GM12864 (cell line): ENCODE data around the gene CCT2.

Experiments used
- DNase-seq: peaks from one replicate; pipeline ENCODE4 v3.0.0-alpha.2; 2011; ENCODE audit warnings: low read depth
- H3K4me3 ChIP-seq: 2 replicates; pipeline ENCODE4 v1.5.1; 2011; ENCODE audit warnings: mild to moderate bottlenecking, low read depth, low read length, control low read depth
- CTCF ChIP-seq: IDR thresholded peaks from 2 replicates; pipeline ENCODE4 v1.5.1; 2011; ENCODE audit warnings: low read depth, mild to moderate bottlenecking, moderate library complexity, low read length, control low read depth, inconsistent platforms; ENCODE audit errors: missing control alignments

CCT2 gene

GRCh38 chr12:69630191-69630590, 44.9 kb downstream of the CCT2 start:
- peak; percentile 35 for TF ChIP-seq CTCF
- DNase-seq: no peak

DNA sequence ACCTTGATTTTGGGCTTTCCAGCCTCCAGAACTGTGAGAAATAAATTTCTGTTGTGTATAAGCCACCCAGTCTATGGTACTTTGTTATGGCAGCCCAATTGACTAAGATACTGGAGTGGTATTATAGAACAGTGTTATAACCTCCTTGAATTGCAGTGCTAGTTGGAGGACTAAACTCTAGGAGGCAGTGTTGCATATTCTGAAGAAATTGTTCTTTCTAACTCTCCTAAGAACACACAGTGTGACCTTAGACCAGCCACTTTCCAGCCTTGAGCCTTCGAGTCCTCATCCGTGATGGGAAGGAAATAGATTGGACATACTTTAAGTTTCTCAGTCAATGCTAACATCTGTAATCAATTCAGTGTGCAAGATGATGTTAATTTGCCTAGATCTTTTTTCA, 47.8 kb downstream of the CCT2 start:
- no peak for DNase-seq
- no peak overlapping the region for H3K4me3 ChIP-seq
- TF ChIP-seq CTCF: peak; percentile 30

More at GRCh38 chr12:69630191-69630590, 44.9 kb downstream of the CCT2 start:
- no peak overlapping the region for H3K4me3 ChIP-seq

GRCh38 chr12:69639400-69640016, 54.2 kb downstream of the CCT2 start:
- no peak overlapping the region for H3K4me3 ChIP-seq
- peak; percentile 92 for TF ChIP-seq CTCF
- DNase-seq: peak; percentile 31

DNA sequence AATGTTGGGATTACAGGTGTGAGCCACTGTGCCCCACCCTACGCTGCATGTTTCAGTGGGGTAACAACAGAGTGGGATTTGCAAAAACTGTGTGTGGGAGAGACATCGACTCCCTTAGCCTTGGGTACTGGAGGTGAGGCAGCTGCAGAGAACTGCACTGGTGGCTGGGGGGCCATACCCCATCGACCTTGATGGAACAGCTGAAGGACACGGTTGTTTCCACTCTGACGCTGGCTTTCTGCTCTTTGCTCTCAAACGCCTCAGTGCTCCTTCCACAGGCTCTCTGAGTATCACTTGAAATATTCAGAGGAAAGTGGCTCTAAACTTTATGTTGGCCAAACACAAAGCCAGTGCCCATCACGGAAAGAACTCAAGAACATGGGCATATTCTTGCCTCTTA, 56.3 kb downstream of the CCT2 start:
- no peak overlapping the region for H3K4me3 ChIP-seq
- no peak for DNase-seq
- TF ChIP-seq CTCF: no peak

- no peak for DNase-seq
- H3K4me3 ChIP-seq: no peak overlapping the region
- no peak for TF ChIP-seq CTCF
Measured at GRCh38 chr12:69642531-69642930, 57.3 kb downstream of the CCT2 start.

DNA sequence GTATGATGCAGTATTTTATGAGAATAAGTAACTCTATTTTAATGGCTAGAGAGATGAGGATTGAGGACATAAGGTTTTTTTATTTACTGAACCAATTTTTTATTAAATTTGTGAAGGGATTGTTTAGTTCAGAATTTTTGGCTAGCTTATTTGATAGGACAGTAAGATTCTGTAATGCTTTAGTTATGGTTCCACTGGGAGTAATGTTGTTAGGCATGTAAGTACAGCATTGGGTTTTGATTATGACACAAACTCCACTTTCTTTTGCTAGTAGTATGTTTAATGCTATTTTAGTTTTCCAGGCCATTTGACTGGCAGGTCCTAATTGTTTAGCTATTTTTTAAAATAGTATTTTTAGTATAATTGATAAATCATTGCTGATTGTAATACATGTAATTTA, 59.3 kb downstream of the CCT2 start:
- DNase-seq: no peak
- H3K4me3 ChIP-seq: no peak overlapping the region
- TF ChIP-seq CTCF: no peak

- H3K4me3 ChIP-seq: no peak overlapping the region
- TF ChIP-seq CTCF: no peak
- no peak for DNase-seq
Measured at GRCh38 chr12:69645031-69645430, 59.8 kb downstream of the CCT2 start.
